ENCODE data around the gene IL6.
"Not testable (repeated sequence)": the region's sequence is repeated elsewhere in the genome, so short reads cannot be mapped to it uniquely, and the experiment has no call there.

Gene IL6

DNA sequence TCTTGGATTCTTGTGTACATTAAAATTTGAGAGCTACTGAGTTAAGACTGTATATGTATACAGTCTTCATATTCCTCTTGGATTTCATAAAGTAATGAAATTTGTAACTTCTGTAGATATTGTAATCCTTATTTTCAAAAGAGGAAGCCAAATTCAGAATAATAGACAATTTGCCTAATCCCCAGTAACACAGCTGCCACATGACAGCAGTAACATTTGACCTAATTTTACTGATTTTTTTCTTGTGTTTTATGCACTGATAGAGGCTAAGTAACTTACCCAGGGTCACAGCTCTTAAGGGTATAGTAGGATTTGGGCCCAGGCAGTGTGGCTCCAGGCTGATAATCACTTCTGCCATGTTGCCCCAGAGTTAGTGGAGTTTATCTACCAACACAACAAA lies 40.4 kb upstream of the IL6 start:
- no peaks in the 10 kb centered on the region for H3K36me3 ChIP-seq (ENCODE audit: insufficient read depth, low read length)
- TF ChIP-seq EZH2 (IDR thresholded peaks at IDR 0.05; ENCODE audit: borderline replicate concordance, low read depth, low read length, severe bottlenecking): no peak
- TF ChIP-seq, protein P1, sequence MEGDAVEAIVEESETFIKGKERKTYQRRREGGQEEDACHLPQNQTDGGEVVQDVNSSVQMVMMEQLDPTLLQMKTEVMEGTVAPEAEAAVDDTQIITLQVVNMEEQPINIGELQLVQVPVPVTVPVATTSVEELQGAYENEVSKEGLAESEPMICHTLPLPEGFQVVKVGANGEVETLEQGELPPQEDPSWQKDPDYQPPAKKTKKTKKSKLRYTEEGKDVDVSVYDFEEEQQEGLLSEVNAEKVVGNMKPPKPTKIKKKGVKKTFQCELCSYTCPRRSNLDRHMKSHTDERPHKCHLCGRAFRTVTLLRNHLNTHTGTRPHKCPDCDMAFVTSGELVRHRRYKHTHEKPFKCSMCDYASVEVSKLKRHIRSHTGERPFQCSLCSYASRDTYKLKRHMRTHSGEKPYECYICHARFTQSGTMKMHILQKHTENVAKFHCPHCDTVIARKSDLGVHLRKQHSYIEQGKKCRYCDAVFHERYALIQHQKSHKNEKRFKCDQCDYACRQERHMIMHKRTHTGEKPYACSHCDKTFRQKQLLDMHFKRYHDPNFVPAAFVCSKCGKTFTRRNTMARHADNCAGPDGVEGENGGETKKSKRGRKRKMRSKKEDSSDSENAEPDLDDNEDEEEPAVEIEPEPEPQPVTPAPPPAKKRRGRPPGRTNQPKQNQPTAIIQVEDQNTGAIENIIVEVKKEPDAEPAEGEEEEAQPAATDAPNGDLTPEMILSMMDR (IDR thresholded peaks at IDR 0.05; ENCODE audit: borderline replicate concordance, extremely low read depth, low read length, poor library complexity, severe bottlenecking): no peak
- no peak overlapping the region for H3K9ac ChIP-seq (ENCODE audit: low read depth, low read length)
- no peak overlapping the region for H2AFZ ChIP-seq (ENCODE audit: low read depth, low read length)
- no peaks in the 10 kb centered on the region for H4K20me1 ChIP-seq (ENCODE audit: insufficient read depth, low read length)
- no peak overlapping the region for H3K4me2 ChIP-seq (ENCODE audit: insufficient read depth, low read length)
- ATAC-seq (ENCODE audit: insufficient read depth, low read depth) (no peak), DNase-seq (no peak)
- no peak overlapping the region for H3K27ac ChIP-seq (ENCODE audit: low read length)
- H3K79me2 ChIP-seq (ENCODE audit: insufficient read depth, low read length): no peaks in the 10 kb centered on the region
- no peaks in the 10 kb centered on the region for H3K4me1 ChIP-seq (ENCODE audit: insufficient read depth, low read length)
- no peak overlapping the region for H3K4me3 ChIP-seq (ENCODE audit: low read depth in 1 of 2, low read length in 2 of 2)
- peaks cover 9% of the 10 kb centered on the region for H3K27me3 ChIP-seq (ENCODE audit: insufficient read depth, low read length, poor library complexity)
- no peaks in the 10 kb centered on the region for H3K9me3 ChIP-seq (ENCODE audit: insufficient read depth, low read length, severe bottlenecking)

DNA sequence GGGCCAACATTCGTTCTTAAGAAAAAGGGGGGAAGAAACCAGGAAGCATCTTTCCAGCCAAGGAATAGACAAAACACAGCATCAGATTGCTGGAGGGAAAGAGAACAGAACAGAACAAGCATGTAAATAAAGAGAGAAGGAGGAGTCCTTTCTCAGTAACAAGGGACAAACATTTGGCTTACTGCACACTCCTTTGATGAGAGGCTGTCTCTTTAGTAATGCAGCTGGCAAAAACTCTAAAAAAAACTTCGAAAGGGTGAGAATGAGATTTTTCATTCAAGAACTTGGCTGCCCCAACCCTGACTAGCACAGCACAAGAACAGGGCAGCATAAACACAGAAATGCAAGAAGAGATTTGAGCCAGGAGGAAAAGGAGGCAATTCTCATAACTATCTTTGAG lies 38.9 kb upstream of the IL6 start:
- Histone ChIP-seq H3K9ac (ENCODE audit: low read depth, low read length) (no peak overlapping the region), H3K79me2 (ENCODE audit: insufficient read depth, low read length) (no peaks in the 10 kb centered on the region), H3K27me3 (ENCODE audit: insufficient read depth, low read length, poor library complexity) (peaks cover 5% of the 10 kb centered on the region), H3K9me3 (ENCODE audit: insufficient read depth, low read length, severe bottlenecking) (no peaks in the 10 kb centered on the region), H3K4me1 (ENCODE audit: insufficient read depth, low read length) (no peaks in the 10 kb centered on the region), H2AFZ (ENCODE audit: low read depth, low read length) (no peak overlapping the region), H3K4me3 (ENCODE audit: low read depth in 1 of 2, low read length in 2 of 2) (no peak overlapping the region), H3K4me2 (ENCODE audit: insufficient read depth, low read length) (no peak overlapping the region), H3K36me3 (ENCODE audit: insufficient read depth, low read length) (no peaks in the 10 kb centered on the region), H3K27ac (ENCODE audit: low read length) (no peak overlapping the region), H4K20me1 (ENCODE audit: insufficient read depth, low read length) (no peaks in the 10 kb centered on the region)
- ATAC-seq (ENCODE audit: insufficient read depth, low read depth) (no peak), DNase-seq (no peak)
- TF ChIP-seq, protein P1 (IDR thresholded peaks at IDR 0.05; ENCODE audit: borderline replicate concordance, extremely low read depth, low read length, poor library complexity, severe bottlenecking): no peak
- TF ChIP-seq EZH2 (IDR thresholded peaks at IDR 0.05; ENCODE audit: borderline replicate concordance, low read depth, low read length, severe bottlenecking): no peak

DNA sequence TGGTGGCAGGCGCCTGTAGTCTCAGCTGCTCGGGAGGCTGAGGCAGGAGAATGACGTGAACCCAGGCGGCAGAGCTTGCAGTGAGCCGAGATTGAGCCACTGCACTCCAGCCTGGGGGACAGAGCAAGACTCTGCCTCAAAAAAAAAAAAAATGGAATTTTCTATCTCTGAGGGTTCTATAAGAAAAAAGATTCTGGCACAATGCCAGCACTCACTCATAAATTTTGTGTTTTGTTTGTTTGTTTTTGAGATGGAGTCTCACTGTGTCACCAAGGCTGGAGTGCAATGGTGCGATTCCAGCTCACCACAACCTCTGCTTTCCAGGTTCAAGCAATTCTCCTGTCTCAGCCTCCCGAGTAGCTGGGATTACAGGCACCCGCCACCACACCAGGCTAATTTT lies 38.1 kb upstream of the IL6 start:
- not testable (repeated sequence) for H3K27ac ChIP-seq (ENCODE audit: low read length); H3K36me3 ChIP-seq (ENCODE audit: insufficient read depth, low read length); H3K27me3 ChIP-seq (ENCODE audit: insufficient read depth, low read length, poor library complexity); ATAC-seq (ENCODE audit: insufficient read depth, low read depth); H3K79me2 ChIP-seq (ENCODE audit: insufficient read depth, low read length); H3K4me3 ChIP-seq (ENCODE audit: low read depth in 1 of 2, low read length in 2 of 2); H3K9ac ChIP-seq (ENCODE audit: low read depth, low read length); H4K20me1 ChIP-seq (ENCODE audit: insufficient read depth, low read length); H3K9me3 ChIP-seq (ENCODE audit: insufficient read depth, low read length, severe bottlenecking); DNase-seq; H3K4me1 ChIP-seq (ENCODE audit: insufficient read depth, low read length); H3K4me2 ChIP-seq (ENCODE audit: insufficient read depth, low read length); H2AFZ ChIP-seq (ENCODE audit: low read depth, low read length)

DNA sequence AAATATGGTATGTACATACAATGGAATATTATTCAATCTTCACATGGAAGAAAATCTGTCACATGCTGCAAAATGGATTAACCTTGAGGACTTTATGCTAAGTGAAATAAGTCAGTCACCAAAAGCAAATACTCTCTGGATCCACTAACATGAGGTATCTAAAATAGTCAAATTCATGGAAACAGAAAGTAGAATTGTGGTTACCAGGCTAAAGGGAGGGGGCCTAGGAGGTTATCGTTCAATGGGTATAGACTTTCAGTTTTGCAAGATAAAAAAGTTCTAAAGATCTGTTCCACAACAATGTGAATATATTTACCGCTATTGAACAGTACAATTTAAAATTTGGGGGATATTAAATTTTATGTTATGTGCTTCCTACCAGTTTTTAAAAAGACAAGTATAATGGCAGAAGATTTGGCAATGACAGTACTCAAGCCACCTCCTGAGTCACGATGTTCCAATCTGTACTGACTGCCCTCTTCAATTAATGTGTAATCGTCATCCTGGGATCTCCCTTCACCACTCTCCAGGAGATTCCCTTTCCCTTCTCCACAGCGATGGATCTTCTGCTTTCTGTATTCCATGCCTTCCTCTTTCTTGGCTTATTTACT lies 32.3 kb upstream of the IL6 start:
- TF ChIP-seq, protein P1 (IDR thresholded peaks at IDR 0.05; ENCODE audit: borderline replicate concordance, extremely low read depth, low read length, poor library complexity, severe bottlenecking): no peak
- no peak for TF ChIP-seq EZH2 (IDR thresholded peaks at IDR 0.05; ENCODE audit: borderline replicate concordance, low read depth, low read length, severe bottlenecking)
- no peaks in the 10 kb centered on the region for H3K36me3 ChIP-seq (ENCODE audit: insufficient read depth, low read length)
- no peak overlapping the region for H2AFZ ChIP-seq (ENCODE audit: low read depth, low read length)
- no peak overlapping the region for H3K9ac ChIP-seq (ENCODE audit: low read depth, low read length)
- H3K9me3 ChIP-seq (ENCODE audit: insufficient read depth, low read length, severe bottlenecking): no peaks in the 10 kb centered on the region
- H3K27ac ChIP-seq (ENCODE audit: low read length): no peak overlapping the region
- peaks cover 16% of the 10 kb centered on the region for H3K27me3 ChIP-seq (ENCODE audit: insufficient read depth, low read length, poor library complexity)
- no peaks in the 10 kb centered on the region for H4K20me1 ChIP-seq (ENCODE audit: insufficient read depth, low read length)
- DNase-seq: no peak
- H3K79me2 ChIP-seq (ENCODE audit: insufficient read depth, low read length): no peaks in the 10 kb centered on the region
- H3K4me3 ChIP-seq (ENCODE audit: low read depth in 1 of 2, low read length in 2 of 2): no peak overlapping the region
- no peak for ATAC-seq (ENCODE audit: insufficient read depth, low read depth)
- no peaks in the 10 kb centered on the region for H3K4me1 ChIP-seq (ENCODE audit: insufficient read depth, low read length)
- H3K4me2 ChIP-seq (ENCODE audit: insufficient read depth, low read length): no peak overlapping the region

Data from DND-41 (cell line).